ENCODE data around the gene TNKS1BP1.
A peak's percentile ranks its signal among the peaks of the same experiment; 100 is the strongest.

Gene TNKS1BP1

DNA sequence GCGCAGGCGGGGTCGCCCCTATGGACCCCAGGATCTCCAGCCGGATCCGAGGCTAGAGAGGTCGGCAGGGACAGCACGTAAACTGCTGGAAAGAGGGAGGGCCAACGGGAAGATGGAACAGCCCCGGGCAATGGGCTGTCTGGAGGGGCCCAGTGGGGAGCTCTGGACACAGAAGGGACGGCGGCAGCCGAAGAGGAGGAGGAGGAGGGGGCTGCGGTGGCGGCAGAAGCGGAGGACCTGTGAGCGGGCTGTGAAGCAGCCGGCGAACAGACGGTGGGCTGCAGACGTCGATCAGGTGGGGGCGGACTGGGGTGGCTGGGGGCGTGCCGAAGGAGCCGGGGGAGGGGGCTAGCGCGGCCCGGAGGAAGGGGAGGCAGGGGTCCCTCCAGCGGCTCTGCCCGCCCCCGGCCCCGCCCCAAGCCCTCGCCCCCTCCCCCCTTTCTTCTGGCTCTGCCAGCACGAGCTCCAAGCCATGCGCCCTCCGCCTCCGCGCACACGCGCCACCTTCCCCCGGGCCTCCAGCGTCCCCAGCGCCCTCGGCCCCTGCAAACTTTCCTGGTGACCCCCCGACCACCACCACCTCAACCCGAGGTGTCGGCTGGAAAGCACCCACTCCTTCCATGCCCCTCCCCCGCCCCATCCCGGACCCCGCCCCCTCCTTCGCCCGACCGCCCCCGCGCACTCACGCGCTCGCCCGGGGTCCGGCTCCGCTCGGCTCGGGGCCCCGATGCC, 432 bp downstream of the TNKS1BP1 start:
- DNase-seq, result no peak

DNA sequence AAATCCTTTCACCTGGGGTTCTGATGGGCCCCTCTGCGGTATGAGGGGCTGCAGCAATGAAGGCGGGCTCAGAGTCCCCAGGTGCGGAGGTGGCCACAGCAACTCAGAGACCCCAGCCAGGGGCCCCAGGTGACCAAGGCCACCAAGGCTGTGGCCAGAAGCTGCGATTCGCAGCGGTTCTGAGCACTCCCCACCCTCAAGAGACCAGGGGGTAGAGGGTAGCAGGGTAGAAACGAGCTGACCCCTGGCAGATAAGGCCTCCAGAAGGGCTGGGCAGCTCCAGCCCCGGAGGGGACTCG, 948 bp downstream of the TNKS1BP1 start:
- DNase-seq, result no peak

DNA sequence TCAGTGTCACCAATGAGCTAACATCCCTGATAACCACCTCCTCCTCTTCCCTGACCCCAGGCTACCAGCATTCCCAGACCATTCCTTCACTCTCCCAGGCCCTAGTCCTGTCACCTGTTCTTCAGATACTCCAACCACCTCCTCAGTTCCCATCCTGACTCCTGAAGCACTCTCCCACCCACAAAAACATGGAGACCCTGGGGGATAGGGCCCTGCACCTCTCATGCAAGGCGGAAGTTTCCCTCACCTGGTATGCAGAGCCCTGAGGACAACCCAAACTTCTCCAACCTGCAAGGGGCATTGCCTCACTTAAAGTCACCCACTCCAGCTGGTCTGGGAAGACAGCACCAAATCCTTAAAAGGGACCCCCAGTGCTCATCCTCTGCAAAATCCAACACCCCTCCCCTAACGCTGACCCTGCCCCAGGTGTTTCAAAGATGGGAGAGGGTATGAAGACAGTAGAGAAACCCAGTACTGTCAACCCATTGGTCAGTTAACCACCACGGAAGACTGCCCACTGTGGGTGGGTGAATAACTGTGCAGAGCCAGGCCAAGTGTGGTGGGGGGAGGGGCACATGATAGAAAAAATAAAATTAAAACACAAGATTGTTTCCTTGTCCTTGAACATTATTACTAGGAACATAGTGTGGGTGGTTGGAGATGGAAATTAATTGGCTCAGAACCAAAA, 1.4 kb downstream of the TNKS1BP1 start:
- DNase-seq, result no peak

DNA sequence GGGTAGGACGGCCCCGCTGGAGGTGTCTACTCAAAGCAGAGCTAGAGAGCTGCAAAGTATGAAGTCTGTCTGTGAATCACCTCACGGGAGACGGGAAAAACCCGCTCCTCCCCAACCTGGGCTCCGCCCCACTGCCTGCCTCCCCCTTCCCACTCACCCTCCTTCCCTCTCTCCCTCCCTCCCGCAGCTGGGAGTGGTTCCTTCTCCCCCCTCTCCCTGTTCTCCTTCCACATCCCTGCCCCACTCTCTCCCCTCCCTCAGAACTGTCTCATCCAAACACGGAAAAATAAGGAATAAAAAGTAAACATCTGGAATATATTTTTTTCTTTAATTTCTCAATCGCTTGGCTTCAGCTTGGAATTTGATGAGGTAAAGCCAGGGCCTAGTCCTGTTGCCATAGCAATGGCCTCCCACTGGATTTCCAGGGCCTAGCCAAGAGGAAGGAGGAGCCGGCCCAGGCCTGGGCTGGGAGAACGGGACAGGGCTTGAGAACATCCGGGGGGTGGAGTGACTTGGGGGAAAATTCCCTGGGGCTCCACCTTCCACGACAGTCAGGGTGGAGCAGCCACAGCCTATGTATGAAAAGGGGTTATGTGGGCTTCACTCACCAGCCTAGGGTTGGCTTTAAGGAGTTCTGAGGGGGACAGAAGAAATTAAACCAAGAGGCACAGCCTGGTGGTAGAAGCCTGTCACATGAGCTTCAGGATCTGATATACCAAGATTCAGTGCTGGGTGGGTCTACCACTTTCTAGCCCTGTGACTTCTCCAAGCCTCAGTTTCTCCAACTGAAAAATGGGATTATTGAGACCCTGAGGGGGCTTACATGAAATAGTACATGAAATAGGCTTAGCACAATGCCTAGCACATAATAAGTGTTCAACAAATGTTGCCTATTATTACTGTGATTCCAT, 2.2 kb downstream of the TNKS1BP1 start:
- no peak for DNase-seq

DNA sequence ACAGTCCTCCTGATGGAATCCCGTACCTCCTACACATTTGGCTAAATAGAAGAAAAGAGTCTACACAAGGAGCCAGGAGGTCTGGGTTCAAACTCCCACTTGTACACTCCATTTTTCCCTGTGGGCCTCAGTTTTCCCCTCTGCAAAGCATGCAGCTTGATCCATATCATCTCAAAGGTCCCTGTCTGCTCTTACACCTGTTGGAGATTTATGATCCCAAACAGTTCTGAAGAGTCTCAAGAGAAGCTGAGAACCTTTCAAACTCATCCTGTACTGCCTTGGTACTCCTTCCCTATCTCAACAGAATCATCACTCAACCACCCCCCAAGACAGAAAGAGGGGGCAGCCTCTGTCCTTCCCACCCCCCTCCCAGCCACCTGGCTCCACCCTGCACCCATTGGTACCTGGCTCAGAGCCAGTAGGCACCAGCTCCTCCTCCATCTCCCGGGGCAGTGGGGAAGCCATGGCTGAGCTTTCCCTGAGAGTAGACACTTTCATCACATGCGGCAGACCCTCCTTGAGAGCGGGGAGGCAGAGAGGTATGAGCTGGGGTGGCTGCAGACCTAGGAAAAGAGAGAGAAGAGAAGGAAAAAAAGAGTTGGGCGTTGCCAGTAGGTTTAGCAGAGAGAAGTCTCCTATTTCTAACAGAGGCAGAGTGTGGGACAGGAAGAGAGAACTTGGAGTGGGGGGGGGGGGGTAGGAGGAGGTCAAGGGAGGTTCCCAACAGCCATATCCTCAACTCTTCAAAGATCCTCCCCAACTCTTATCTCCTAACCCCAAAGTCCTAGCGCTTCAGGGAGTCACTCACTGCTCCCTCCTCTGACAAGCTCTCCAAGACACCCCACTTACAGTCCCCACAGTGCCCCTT, 3.1 kb downstream of the TNKS1BP1 start:
- no peak for DNase-seq

DNA sequence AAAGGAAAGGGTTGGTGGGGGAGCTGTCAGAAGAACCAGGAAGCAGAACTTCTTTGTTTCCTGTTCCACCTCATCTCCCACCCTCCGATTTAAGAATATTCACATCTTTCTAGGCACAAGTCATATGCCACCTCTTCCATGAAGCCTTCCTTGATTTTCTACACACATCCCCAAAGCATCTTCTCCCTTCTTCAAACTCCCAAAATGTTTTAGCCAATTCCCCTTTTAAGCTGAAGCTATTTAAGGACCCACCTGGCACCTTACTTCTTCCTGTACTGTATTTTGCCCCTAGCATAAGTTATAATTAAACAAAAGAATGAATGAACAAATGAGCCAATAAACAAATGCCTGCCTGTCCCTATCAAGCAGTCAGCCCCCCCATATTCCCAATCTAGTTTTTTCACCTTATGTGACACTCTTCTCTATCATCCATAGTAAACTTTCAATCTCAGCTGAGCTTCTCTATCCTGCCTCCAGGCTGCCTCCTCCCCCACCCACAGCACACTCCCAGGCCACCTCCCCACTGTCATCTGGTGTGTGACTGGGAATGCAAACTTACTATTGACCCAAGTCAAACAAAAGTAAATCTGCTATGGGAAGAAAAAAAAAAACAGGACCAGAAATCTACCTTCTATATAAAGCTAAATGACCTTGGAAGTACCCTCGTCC, 3.9 kb downstream of the TNKS1BP1 start:
- no peak for DNase-seq

DNA sequence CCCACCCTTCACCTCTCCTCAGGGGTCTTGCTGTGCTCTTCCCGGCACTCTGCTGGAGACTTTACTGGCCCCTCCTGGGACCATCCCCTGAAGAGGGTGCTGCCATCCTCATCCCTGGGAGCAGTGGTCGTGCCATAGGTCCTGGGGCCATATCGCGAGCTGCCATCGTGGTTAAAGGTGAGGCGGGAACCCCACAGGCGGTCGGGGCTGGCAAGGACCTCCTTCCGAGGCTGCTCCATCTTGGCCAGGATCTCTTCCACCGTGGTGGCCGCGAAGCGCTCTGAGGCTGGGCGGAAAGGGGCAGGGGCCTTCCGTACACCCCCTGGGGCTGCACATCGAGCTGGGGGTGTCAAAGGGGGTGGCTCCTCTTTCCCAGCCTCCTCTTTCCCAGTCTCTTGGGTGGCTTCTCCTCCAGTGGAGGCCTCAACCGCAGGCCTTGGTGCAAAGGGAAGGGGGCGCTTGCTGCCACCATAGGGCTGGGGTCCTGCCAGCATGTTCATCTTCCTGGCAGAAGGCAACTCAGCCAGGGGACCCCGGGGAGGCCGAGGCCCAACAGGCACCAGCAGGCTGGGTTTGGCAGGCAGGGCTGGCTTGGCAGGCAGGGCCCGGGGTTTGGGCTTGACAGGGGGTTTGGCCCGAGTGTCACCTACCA, 4.6 kb downstream of the TNKS1BP1 start:
- no peak for DNase-seq

DNA sequence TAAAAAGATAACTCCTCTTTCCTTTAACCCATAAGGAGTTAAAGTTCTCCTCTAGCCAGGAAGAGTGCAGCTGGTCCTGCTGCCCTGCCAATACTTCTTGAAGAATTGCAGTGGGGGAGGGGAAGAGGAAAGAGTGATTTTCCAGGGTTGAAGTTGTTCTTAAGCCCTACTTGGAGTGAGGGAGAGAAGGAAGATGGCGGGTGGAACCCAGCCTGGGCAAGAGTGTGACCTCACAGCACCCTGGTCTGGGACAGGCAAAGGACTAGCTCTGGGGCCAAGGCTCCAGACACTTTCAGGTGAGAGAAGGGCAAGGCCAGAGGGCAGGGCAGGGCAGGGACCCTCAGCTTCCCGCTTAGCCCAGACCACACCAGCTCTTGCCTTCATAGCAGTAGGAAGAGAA, 6.6 kb downstream of the TNKS1BP1 start:
- DNase-seq, result no peak

DNA sequence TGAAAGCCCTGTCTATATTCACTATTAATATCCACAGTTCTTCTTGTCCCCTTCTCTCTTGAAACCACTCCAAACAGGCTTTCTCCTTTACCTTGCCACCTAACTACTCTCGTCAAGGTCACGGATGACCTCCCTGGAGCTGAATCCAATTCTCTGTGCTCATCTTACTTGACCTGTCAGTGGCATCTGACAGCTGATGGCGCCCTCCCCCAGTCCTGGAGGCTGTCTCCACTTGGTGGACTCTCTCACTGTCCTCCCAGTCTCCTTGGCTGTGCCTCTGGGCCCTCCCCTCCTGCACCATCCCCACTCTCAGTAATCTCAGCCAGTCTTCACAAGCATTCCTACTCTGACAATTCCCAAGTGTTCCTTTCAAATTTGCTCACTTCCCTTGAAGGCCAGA, 8.7 kb downstream of the TNKS1BP1 start:
- no peak for DNase-seq

DNA sequence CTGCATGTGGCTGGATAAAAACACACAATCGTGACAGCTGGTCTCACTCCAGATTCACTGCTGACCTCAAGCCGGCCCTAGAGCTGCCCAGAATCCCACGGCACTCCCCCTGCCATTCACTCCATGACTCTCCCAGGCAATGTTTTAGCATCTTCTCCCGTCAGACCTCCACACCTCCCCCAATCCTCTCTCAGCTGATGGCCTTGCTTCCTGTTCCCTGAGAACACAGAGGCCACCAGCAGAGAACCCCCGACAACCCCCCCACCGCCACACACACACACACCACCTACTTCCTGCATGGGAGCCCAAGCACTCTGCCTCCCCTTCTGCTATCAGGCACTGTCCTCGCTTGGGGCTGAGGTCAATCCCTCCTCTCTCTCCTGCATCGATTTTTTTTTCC, 9.3 kb downstream of the TNKS1BP1 start:
- DNase-seq, result no peak

DNA sequence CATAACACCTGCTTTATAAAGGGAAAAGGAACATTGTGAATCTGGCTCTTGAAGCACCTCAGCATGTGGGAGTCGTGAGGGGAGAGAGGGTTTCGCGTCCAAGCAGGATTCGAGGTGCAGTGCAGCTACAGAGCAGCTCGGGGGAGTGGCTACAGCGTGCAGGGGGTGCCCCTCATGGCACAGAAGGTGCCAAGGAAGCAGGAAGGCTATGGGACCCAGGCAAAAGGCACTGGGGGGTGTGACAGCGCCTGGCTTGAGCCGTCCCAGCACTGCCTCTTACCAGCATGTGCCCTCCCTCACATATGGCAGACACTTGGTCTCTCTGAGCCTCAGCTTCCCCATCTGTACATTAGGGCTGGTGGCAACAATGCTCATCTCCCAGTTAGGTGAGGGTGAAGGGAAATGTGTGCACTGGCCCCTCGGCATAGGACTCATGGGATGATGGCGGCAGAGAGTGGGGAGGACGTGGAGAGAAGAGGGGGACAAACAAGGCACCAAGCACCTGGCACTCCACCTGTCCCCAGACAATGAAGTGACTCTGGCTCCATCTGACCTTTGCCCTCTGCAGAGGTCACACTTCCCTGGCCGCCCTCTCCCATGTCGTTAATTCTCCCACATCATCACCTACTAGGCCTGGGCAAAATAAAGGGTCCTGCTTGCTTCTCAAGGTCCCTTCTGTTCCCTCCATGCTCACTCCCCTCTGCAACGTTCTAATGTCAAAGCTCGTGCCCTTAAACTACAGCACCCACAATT, 10.4 kb downstream of the TNKS1BP1 start:
- no peak for DNase-seq

DNA sequence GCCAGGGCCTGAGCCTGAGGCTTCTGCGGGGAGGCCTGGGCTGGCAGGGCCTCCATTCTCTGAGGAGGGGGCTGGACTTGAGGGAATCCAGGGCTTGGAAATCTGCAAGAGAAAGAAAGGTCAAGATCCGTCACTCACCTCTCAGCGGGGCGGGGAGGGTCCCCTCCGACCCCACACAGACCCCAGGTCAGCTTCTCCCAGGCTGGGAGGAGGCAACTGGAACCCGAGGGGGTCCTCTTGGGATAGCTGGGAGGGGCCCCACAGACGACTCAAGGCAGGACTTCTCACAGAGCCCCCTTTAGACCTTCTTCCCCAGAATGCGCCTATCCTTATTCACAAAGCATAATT, 11.0 kb downstream of the TNKS1BP1 start:
- no peak for DNase-seq

DNA sequence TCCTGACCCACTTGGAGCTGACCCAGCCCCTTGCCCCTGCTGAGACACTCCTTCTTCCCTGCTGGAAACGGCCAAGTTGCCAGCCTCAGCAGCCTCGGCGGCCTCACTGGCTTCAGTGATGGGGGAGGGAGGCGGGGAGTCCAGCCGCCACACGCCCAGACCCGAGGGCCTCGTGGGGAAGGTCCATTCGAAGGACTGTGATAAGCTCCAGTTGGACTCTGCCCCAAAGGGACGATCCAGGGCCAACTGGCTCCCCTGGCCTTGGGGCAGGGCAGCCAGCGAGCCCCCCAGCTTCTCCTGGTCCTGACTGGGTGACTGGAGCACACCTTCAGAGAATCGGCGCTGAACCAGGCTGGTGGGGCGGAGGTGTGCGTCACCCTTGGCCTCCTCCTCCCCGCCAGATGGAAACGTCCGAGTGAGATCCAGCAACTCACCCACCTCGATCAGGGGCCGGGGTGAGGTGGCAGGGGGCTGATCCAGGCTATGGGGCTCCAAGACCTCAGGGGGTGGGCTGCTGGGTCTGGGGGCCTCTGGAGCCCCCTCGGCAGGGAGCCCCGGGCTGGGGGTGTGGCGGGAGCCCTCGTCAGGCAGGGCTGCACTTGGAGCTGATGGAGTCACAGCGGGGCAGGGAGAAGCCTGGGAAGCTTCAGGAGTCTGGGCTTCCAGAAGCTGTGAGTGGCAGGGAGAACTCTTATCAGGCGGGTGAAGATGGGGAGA, 11.5 kb downstream of the TNKS1BP1 start:
- DNase-seq, result no peak

DNA sequence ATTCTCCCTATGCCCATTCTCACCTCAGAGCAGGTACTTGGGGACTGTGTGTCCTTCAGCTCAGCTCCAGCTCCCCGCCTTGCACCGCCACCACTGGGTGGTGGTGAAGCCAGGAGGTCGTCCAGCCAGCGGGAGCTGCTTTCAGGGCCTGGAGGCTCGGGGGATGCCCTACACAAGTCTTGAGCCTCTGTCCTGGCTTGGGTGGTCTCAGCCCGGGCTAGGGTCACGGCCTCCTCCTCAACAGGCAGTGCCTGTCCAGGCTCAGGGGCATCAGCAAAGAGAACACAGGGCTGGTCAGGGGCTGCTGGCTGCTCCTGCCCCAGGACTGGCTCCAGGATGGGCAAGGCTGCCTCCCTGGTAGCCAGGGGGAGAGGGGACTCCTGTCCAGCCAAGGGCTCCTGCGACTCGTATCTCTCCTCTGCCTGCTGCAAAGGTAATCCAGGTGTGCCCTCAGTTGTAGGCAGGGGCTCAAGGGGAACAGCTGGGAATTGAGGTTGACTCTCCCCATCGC, 12.2 kb downstream of the TNKS1BP1 start:
- DNase-seq, result no peak

DNA sequence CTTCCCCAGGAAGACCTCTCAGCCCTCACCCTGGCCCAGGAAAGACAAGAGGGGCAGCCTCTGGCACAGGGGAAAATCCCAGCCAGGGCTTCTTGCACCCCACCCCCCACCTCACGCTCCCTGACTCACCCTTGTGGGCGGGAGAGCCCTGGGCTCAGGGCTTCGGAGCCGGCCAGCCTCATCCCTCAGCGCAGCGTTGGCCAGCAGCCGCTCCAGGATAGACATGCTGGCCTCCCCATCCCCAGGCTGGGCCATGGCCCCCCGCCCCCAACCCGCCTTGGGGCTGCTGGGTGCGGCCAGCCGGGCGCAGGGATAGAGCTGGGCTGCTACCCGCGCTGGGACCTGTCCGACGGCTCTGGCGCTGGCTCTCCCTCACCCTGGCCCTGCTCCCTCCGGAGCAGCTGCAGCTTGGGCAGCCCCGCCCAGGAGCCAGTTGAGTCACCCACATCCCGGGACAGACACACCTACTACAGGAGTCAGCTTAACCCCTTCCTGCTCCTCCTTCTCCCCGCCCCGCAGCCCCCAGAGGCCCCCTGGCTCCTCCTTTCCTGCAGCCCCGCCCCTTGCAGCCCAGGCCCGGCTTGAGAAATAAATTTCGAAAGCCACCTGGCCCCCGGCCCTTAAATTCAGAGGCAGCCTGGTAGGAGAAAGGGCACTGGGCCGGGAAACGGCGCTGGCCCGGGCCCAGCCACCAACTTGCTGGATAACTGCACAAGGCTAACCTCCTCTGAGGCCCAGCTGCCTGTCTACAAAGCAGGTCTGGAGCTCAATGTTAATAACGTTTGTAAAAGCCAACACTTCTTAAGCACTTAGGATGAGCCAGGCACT, 13.4 kb downstream of the TNKS1BP1 start:
- peak; percentile 71 for DNase-seq

DNA sequence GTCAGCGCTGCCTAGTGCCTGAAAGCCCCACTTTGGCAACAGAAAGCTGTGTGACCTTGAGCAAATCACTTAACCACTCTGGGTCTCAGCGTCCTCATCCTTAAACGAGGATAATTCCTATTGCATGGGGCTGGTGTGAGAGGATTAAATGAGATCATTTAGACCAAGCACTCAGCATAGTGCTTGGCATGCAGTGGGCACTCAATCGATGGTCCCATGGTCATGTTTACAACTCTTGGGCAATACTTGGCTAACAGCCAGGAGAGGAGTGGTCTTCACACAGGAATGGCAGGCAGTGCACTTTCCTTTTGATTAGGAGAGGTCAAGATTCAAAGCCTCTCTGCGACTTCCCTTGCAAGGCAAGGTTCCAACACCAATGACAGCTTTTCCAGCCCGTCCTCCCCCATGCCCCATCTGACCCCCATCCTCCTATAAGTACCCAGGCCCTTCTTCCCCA, 14.1 kb downstream of the TNKS1BP1 start:
- no peak for DNase-seq

DNA sequence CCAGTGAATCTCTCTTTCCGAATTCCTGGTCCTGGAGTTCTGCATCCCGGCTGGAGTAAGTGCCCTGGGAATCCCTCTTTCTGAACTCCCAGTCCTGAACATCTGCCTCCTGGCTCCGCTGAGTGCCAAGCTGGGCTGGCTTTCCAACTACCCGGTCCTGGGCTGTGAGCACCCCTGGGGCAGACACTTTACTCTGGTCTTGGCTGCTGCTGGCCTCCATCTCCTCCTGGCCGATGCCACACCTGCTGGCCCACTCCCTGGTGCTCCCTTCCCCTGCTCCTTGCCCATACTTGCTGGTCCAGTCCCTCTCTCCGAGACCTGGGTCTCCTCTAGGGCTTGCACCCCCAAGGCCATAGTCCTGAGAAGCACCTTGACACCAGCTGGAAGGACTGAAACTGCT, 14.7 kb downstream of the TNKS1BP1 start:
- DNase-seq, result no peak

DNA sequence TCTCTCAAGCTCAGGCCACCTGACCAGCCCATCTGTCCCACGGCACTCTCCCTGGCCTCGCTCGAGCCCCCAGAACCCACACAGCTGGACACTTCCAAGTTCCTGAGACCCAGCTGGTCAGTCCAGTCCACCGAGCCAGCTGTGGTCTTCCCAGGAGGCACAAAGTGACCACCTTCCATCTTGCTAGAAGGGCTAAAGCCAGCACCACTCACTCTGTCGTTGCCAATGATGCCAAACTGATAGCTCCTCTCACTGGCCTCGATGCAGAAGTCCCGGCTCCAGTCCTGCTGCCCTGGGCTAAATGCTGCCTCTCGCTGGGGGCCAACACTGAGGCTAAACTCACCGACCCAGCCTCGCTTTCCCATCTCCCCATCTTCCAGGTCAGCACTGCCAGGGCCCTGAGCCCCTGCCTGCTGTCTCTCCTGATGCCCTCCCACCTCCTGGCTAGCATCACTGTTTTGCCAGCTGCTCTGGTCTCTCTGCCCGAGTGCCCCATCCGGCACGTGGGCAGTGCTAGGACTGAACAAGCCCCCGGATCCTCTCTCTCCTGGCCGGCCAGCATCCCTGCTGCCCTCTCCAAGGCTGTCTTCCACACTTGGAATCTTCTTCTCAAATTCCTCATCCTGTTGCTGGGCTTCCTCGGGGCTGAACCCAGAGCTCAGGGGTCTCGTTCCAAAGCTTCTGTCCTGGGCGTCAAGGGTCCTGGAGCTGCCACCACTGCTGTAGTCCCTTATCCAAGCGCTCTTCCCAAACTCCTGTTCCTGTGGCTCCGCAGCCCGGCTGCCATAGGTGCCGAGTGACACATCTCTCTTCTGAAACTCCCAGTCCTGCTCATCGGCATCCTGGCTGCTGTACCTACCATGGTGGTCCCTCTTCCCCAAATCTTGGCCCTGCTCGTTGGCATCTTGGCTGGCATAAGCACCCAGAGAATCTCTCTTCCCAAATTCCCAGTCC, 15.4 kb downstream of the TNKS1BP1 start:
- no peak for DNase-seq

Data from NCI-H1436 (cell line).